Epidermal melanocyte (primary cell): ENCODE results near the gene C3orf70.

ENCODE experiments used
- DNase-seq: peaks from one replicate; pipeline ENCODE4 v3.0.0; 2011; ENCODE audit warnings: low spot score; ENCODE audit not compliant: insufficient read length

C3orf70 gene

DNA sequence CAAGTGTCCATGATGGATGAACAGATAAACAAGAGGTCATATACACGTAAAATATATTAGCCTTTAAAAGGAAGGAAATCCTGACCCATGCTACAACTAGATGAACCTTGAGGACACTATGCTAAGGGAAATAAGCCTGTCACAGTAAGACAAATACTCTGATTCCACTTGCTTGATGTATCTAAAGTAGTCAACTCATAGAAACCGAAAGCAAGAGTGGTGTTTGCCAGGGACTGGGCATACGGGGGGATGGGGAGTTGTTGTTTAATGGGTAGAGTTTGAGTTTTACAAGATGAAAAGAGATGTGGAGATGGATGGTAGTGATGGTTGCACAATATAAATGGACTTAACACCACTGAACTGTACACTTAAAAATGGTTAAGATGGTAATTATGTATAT is 65.4 kb downstream of the C3orf70 start:
- no peak for DNase-seq

DNA sequence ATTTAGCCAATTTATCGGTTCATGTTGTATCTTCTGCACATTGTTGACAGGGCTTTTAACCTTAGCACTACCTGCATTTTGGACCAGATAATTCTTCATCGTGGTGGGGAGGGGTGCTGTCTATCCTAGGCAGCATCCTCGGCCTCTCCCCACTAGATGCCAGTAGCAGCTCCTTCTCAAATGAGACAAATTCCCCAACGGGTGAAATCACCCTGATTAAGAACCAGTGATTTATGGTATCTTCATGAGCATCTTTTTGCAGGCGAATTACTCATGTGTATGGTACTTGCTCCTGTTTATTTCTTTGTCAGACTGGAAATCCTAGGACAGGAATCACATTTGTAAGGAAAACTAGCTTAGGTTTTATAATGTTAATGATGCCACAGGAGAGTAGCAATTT is 68.0 kb downstream of the C3orf70 start:
- DNase-seq, result no peak

DNA sequence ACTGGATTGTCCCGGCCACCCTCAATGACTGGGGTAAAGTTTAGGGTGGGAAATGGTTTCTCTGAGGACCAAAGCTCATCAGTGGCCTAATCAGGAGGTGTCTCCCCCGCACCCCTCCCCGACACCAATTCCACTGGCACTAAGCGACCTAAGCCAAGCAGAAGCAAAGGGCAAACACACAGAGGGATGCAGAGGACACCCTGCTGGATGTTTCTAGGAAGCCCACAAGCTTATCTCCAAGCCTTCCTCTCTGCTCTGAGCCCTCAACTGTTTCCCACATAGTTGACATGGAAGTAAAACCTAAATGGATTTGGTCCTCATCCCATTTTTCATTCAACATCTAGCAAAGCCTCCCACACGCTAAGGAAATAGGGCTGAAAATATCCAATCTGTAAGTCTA is 68.5 kb downstream of the C3orf70 start:
- no peak for DNase-seq

DNA sequence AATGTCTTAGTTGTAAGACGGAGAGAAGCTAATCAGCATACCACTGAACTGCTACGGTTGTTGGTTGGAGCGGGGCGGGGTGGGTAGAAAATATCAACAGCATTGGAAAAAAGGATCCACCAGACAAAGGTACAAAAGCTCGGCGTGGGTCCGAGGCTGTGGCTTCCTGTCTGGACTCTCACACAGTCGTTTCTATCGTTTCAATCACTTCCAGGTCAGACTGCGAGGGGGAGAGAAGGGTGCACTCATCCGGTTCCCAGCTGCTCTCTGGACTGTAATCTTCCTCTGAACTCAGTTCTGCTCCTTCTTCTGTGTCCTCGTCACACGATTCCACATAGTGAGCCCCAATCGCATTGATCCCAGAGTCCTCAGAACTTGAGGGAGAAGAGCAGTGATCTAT is 70.0 kb downstream of the C3orf70 start:
- no peak for DNase-seq

DNA sequence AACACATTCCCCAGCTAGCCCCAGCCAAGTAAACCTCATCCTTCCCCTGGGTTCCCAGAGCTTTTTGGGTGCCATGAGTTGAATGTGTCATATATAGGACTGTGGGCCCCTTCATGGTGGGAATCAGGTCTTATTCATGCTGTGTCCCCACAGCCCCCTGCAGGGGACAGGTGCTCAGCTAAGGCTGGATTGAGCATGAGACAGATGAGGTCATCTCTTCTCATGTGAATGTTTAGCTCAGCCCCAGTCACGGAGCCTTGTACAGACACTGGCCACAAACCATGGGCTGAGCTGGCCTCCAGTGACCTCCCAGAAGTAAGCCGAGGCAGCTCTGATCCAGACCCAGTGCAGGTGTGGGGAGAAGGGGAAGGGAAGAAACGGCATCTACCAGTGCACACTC is 70.7 kb downstream of the C3orf70 start:
- DNase-seq, result no peak

DNA sequence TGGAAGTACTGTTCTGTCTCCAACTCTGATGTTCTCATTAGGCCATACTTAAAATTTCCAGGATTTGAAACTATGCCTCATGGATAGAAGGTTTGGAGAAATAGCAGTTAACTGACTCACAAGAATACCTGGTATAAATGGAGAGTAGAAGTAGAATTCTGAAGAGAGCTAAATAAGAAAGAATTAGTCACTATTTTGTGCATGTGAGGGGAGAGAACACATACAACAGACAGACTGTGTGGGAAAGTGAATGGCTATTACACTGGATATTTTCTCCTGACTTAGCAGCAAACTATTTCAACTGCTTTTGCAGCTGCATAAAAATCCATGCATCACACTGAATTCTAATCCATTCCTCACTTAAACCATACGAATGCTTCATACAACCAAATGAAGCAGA is 71.3 kb downstream of the C3orf70 start:
- DNase-seq, result no peak

DNA sequence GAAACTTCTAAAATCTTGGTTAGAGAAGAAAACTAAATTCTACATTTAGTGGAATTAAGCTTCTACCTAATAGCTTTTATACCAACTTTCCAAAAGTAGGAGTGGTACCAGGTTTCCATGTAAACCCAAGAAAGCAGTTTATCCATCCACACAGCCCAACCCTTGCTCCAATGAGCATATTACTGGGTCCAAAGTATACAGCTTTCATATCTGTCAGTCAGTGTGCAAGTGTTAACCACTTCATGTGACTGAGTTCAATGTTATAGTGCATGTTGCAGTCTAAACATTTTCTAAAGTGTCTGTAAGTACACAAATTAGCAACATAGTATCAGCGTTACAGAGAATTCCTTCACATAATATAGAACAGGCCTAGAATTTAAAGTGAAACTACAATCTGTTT is 73.2 kb downstream of the C3orf70 start:
- no peak for DNase-seq

DNA sequence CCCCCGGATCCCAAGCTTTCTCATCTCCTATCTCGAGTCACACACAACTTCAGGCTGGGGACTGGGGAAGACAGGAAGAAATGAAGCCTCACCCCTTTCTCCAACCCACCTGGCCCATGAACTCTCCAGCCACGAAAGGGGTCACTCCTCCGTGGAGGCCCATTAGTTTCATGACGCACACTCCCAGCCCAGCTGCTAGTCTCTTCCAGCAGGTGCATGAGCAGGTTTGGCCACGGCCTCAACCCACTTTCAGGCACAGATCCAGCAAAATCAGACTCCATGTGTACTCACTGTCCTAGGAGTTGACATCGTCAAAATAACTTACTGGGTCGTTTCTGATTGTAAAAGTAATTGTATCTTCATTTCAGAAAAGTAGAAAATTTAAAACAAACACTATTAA is 76.6 kb downstream of the C3orf70 start:
- DNase-seq, result no peak

DNA sequence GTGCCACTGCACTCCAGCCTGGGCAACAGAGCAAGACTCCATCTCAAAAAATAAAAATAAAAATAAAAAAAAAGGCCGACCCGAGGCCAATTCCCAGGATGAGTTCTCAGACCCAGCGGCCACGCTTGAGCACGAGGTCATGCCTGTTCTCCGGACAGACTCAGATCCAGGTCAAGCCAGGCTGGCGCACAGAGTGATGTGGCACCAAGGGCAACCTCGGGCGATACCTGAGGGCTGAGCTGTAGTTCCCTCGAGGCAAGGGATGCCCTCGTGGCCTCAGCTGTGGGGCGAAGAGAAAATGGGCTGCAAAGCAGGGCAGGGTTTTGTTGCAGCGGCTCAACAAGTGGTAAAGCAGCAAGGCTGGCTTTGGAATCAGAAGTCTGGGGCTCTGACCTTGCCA is 77.3 kb downstream of the C3orf70 start:
- DNase-seq, result no peak

DNA sequence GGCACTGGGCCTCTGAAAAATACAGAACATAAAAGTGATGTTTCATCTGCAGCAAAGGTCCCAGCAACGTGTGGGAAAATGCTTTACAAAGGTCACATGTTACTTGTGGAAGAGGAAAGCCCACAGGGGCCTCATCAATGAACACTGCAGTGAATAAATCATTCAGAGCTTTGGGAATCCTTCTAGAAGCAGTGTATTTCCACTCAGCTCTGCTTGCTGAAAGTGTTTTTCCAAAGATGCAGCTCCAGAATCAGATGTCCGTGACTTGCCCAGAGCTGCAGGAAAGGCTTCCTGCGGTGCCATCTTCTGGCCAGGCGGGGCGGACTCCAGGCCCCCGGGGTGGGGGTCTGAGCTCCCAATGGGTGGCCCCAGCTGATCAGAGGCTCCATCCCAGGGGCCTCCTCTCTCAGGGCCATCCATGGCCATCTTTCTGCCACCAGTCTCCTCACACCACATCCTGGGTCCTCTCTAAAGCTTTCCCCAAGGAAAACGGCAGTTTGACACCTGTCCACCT is 81.5 kb downstream of the C3orf70 start:
- DNase-seq, result no peak

DNA sequence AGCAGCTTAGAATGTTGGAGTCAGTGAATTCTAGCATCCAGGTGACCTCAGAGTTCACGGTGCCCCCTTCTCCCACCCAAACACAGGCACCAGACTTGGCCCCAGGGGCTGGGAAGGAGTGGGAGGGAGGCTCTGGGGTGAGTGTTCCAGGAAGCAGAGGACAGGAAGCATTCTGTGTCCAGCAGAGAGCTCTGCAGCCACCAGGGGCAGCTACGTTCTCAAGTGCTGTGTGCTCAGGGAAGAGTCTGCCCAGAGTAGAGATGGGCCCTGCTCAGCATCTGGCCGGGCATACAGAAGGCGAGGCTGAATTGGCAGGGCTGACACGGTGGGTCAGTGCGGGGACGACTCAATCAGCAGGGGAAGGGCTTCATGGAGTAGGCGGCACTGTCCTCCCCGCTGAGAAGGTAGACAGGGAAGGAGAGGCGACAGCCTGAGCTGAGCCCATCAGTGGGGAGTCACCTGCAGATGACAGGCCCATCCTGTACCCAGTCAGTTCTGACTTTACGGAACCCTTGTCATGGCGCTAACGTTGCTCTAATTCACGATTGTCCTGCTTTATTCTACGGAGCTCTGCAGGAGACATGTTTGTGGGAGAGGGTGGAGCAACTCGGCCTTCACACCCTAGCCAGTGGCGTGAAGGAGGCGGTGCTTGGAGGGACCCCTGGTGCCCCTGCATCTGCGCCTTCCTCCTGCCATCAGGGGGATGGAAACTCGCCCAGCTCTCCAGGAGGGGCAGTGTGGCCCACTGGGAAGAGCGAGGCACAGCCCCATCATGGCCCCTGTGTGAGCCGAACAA is 82.2 kb downstream of the C3orf70 start:
- DNase-seq, result peak; percentile 36

DNA sequence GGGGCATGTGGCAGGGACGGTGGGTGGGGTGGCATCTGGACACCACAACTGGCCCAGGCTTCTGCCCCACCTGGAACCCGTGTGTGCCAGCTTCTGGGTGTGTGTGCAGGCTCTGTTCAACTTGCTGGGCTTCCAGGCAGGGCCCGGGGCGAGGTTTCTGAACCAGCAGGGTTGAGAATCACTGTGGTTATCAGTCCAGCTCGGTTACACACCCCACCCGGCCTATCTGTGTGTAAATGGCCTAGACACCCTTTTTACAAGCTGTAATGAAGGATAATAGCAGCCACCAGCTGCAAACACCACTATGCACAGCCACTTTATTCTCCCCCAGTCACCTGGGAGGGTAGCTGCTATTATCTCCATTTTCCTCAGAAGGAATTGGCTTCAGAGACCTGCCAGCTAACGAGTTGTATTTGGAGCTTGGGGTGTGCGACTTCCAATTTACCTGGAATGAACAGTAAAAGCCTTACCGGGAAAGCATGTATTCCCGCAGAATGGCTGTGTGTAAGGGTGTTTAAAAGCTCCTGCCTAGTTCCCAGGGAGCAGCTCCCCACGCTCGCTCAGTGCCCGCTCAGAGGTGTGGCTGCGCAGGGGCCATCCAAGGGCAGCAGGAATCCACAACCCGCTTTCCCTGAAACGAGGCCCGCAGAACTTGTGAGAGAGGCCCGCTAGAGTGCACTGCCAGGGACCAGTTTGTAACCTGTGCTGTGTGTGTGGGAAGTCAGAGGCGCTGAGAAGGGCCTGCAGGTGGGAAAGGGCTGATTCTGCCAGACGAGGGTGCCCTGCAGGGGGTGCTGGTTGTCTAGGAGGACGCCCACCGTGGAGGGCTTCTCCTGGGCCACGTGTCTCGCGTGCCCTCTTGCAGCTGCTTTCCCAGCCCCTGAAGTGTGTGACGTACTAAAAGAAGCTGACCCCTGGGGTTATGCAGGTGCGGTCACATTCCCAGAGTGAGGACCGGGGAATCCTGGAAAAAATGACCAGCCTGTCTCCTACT is 83.5 kb downstream of the C3orf70 start:
- no peak for DNase-seq

DNA sequence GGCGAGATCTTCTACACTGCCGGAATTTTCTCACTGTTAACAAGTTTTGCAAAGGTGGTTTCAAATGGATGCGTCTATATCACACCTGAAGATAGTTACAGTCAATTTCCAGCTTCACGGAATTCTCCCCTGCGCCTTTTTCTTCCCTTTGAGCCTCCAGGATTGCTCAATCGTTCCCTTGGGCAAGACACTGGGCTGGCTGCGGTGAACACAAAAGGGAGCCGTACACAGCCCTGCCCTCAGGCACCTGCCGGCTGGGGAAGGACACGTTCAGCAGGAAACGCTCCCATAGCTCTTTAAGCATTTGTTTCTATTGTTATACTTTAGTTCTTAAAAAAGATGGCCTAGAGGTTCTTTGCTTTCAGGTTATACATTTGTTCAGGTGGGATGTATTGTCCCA is 85.7 kb downstream of the C3orf70 start:
- no peak for DNase-seq

DNA sequence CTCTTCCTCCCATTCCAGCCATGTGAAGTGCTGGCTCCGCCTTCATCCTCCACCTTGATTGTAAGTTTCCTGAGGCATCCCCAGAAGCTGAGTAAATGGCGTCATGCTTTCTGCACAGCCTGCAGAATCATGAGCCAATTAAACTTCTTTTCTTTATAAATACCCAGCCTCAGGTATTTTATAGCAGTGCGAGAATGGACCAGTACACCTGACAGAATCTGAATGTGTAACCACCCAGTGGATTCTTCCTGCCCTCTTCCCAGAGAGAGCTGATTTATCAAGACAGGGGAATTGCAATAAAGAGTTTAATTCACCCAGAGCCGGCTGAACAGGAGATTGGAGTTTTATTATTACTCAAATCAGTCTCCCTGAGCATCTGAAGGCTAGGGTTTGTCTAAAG is 86.6 kb downstream of the C3orf70 start:
- DNase-seq, result no peak

DNA sequence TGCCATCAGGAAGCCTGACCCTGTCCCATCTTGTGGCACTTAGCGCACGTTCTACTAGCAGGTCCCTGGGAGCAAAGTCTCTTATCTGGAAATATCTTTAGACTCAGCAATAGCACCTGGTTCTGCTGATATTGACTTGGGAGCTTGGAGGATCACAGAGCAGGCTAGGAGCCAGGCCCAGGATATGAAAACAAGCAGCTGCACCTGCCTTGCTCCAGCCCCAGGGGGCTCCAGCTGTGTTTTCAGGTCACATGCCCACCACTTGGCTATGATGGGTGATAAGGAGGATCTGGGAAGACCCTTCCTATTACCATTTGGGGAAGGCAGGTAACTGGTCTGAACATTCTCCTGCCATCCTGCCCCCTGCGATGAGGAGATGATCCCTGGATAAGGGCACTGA is 87.8 kb downstream of the C3orf70 start:
- no peak for DNase-seq

DNA sequence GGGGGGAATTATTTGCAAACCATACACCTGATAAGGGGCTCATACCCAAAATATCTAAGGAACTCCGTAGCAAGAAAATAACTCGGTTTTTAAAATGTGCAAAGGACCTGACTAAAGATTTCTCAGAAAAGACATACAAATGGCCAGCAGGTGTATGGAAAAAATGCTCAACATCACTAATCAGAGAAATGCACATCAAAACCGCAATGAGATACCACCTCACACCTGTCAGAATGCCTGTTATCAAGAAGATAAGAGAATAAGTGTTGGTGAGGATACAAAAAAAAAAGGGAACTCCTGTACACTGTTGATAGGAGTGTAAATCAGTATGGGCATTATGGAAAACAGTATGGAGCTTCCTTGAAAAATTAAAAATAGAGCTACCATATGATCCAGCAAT is 89.4 kb downstream of the C3orf70 start:
- no peak for DNase-seq

DNA sequence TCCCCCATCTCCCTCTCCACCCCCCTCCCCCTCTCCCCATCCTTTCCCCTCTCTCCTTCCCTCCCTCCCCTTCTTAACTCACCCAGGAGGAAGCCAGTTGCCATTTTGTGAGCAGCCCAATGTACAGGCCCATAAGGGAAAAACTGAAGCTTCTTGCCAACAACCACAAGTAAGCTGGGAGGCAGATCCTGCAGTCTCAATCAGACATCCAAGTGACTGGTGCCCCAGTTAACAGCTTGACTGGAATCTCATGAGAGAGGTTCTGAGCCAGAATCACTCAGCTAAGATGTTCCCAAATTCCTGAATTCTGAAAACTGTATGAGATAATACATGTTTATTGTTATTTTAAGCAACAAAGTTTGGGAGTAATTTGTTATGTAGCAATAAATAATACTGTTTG is 90.7 kb downstream of the C3orf70 start:
- DNase-seq, result no peak

DNA sequence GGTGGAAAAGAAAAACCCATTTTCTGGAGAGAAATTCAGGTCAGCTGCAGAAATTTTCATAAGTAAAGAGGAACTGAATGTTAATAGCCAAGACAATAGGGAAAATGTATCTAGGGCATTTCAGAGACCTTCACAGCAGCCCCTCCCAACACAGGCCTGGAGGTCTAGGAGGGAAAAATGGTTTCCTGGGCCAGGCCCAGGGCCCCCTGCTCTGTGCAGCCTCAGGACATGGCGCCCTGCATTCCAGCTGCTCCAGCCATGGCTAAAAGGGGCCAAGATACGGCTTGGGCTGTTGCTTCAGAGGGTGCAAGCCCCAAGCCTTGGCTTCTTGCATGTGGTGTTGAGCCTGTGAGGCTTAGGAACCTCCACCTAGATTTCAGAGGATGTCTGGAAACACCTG is 92.2 kb downstream of the C3orf70 start:
- DNase-seq, result no peak

DNA sequence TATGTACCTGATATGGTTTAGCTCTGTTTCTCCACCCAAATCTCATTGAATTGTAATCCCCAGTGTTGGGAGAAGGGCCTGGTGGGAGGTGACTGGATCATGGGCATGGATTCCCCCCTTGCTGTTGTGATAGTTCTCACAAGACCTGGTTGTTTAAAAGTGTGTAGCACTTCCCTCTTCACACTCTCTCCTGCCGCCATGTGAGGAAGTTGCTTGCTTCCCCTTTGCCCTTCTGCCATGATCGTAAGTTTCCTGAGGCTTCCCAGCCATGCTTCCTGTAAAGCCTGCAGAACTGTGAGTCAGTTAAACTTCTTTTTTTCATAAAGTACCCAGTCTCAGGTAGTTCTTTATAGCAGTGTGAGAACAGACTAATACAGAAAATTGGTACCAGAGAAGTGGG is 93.1 kb downstream of the C3orf70 start:
- no peak for DNase-seq

DNA sequence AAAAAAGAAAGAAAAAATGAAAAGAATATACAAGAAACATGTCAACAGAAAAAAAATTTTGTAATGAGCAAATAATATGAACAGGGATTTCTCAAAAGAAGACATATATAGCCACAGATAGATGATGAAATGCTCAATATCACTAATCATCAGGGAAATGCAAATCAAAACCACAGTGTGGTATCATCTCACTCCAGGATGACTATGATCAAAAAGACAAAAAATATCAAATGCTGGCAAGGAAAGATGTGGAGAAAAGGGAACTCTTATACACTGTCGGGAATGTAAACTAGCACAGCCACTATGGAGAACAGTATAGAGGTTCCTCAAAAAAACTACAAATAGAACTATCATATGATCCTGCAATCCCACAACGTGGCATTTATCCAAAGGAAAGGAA is 94.1 kb downstream of the C3orf70 start:
- no peak for DNase-seq

DNA sequence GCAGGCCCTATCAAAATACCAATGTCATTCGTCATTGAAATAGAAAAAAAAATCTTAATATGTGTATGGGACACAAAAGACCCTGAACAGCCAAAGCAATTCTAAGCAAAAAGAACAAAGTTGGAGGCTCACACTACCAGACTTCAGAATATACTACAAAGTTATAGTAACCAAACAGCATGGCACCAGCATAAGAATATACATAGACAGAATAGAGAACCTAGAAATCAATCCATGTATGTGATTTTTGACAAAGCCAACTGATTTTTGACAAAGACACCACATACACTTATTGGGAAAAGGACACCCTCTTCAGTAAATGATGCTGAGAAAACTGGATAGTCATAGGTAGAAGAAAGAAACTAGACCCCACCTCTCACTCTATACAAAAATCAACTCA is 95.0 kb downstream of the C3orf70 start:
- DNase-seq, result no peak

DNA sequence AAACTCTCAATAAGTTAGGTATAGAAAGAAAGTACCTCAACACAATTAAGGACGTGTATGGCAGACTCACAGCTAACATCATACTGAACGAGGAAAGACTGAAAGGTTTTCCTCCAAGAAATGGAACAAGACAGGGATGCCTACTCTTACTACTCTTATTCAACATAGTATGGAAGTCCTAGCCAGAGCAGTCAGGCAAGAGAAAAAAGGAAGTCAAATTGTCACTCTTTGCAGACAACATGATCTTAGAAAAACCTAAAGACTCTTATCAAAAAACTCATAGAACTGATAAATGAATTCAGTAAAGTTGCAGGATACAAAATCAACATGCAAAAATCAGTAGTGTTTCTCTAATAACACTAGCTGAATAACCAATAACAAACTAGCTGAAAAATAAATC is 96.0 kb downstream of the C3orf70 start:
- no peak for DNase-seq
